ENCODE results near the gene HSD17B14.

HSD17B14 gene

DNA sequence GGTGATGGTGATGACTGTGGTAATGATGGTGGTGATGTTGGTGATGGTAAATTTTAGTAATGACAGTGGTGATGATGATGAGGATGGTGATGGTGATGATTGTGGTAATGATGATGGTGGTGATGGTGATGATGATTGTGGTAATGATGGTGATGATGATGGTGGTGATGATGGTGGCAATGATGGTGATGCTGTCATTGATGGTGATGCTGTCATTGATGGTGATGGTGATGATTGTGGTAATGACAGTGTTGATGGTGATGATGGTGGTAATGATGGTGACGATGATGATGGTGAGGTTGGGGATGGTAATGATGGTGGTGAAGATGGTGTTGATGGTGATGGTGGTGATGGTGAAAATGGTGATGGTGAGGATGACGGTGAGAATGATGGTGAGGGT, 13.8 kb downstream of the HSD17B14 start:
- no peak for DNase-seq

DNA sequence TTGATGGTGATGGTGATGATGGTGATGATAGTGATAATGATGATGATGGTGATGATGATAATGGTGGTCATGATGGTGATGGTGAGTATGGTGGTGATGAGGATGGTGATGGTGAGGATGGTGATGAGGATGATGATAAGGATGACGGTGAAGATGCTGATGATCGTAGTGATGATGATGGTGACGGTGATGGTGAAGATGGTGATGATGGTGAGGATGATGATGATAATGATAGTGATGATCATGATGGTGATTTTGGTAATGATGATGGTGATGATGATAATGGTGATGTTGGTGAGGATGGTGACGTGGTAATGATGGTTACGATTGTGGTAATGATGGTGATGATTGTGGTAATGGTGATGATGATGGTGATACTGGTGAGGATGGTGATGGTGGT, 14.7 kb downstream of the HSD17B14 start:
- DNase-seq, result no peak

GRCh38 chr19:48819366-48819816, 16.9 kb downstream of the HSD17B14 start:
- no peak for DNase-seq

GRCh38 chr19:48818234-48818820, 18.0 kb downstream of the HSD17B14 start:
- peak; percentile 82 for DNase-seq

- no peak for DNase-seq
Observed at GRCh38 chr19:48817585-48818124, 18.6 kb downstream of the HSD17B14 start.

DNA sequence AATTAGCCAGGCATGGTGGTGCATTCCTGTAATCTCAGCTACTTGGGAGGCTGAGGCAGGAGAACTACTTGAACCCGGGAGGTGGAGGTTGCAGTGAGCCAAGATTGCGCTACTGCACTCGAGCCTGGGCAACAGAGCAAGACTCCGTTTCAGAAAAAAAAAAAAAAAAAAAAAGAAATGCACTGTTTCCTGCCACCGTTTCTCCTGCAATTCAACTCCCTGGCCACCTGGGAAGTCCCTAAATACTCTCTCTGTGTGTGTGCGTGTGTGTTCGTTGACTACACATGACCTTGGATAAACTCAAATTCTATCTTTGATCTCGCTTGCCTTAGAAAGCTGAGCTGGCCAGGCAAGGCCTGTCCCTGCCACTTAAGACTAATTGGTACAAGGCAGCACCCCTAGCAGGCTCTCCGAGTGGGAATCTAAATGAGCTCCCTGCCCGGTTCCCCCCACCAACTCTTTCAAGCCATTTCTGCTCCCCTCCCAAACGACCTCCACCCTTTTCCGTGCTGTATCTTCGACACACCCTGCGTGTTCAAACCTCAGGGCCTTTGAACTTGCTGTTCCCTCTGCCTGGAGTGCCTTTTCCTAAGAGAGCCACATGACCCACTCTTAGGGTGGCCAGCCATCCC, 20.3 kb downstream of the HSD17B14 start:
- DNase-seq, result no peak

DNA sequence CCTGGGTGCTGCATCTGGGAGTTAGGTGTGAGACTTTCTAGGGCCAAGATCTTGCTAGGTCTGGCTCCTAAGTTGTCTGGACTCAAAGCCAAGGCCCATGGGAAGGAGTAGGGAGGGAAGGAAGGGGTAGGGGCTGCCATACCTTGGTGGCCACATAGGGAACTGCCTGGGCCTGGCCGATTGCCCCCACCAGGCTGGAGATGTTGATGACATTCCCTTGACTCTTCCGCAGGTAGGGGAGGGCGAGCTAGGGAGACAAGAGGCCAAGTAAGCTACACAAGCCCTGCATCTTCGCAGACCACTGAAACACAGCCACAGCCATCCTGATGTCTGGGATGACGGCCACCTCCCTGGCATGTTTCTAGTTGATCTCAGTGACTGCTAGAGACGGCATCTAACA, 21.4 kb downstream of the HSD17B14 start:
- no peak for DNase-seq

- no peak for DNase-seq
Observed at GRCh38 chr19:48813123-48813913, 23.0 kb downstream of the HSD17B14 start.

DNA sequence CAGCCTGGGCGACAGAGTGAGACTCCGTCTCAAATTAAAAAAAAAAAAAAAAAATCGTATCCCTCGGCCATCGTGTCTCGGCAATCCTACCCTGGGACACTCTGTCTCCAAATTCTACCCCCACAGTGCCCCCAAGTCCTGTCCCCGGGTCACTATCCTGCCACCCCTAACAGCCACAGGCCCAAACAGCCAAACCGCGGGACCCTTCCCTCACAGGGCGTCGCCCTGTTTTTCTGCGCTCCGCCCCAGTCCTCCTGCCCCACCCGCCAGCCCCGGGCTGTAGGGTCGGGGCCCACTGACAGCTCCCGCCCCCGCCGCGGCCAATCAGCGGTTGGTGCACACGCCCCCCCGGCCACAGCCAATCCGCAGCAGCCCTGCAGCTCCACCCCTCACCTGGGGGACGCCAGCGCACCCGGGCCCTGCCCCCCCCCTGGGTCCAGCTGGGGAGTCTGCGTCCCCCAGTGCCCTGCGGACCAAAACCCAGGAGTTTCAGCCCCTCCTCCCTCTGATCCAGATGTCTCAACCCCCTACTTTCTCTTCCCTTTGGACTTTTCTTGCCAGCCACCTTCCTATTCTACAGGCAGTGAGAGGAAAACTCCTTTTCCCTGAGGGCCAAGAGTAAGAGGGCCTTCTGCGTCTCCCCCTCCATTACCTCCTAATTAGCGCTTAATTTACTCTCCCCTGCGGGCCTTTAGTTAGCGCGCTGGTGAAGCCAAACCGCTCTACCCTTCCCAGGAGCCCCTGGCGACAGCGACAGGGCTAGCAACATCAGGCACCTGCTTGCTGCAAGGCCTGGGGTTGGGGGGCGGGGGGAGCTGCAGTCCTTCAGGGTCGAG, 24.0 kb downstream of the HSD17B14 start:
- DNase-seq, result peak; percentile 83

DNA sequence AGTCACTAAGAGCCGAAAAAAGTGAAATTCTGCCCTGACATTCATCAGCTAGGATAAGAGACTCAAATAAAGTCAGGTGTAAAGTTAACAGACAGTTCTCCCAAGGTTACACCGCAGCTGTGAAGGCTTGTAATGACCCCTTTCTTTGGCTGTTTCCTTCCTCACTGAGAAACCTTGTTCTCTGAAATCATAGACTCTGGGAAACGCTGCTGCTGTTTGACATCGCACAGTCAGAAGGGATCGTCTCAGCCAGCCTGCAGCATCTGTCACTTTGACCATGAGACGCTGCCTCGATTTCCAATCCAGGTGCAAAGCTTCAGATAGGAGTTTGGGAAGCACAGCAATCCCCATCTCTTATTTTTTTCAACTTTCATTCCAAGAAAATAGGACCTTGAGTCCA, 26.1 kb downstream of the HSD17B14 start:
- DNase-seq, result no peak

GRCh38 chr19:48807590-48808308, 28.5 kb downstream of the HSD17B14 start:
- DNase-seq, result no peak

GRCh38 chr19:48806818-48807589, 29.3 kb downstream of the HSD17B14 start:
- no peak for DNase-seq

DNA sequence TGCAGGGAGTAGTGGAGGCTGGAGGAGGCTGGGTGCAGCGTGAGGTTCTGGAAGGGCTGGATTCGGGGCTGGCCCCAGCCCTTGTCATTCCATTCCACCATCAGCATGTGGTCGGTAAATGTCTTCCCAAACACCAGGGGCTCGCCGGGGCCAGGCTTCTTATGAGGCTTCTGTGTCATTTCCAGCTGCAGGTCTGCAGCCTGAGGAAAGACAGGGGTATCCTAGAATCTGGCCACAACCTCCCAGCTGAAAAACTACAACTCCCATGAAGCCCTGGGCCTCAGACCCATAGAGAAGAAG, 29.8 kb downstream of the HSD17B14 start:
- DNase-seq, result no peak

DNA sequence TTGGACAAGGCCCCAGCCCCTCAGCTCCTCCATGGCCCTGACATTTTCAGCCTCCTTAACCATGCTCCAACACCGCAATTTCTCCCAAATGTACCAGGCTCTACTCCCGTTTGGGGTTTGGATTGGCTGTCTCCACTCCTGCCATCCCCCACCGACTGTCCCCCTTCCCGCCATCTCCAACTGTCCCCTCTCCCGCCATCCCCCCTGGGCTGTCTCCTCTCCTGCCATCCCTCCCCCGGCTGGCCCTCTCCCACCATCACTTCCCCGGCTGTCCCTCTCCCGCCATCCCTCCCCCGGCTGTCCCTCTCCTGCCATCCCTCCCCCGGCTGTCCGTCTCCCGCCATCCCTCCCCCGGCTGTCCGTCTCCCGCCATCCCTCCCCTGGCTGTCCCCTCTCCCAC, 30.8 kb downstream of the HSD17B14 start:
- DNase-seq, result no peak

DNA sequence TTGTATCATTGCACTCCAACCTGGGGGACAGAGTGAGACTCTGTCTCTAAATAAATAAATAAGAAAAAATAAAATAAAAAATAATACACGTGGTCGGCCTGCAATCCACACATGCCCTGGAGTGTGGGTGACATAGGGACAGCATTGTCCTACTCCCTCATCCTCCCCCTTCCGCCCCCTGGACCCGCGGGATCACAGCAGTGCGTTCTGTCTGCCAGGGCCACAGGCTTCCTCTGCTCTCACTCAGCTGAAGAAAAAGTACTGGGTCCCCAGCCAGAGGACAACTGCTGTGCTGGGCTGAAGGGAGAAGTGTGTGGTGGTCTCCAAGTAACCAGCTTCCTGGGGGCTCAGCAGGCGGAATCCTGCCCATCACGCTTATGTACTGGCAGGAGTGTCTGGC, 31.8 kb downstream of the HSD17B14 start:
- no peak for DNase-seq

GRCh38 chr19:48802623-48803022, 33.7 kb downstream of the HSD17B14 start:
- no peak for DNase-seq

- no peak for DNase-seq
Observed at GRCh38 chr19:48799358-48800300, 36.7 kb downstream of the HSD17B14 start.

DNA sequence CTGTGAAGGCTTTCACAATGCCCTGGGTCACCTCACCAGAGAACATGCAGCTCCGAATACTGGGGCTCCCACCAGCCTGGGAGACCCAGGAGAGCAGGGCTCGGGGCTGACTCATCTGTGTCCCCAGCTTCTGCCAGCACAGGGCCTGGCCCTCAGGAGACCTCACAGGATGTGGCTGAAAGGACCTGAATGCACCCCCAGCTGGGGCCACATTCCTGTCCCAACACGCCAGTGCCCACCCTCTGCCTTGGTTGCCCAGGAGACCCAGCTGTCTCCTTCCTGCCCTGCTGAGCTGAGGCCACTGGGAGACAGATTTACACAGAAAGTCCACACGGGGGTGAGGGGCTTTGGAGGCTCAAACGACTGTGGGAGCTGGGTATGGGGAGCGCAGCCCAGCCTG, 37.4 kb downstream of the HSD17B14 start:
- DNase-seq, result no peak

DNA sequence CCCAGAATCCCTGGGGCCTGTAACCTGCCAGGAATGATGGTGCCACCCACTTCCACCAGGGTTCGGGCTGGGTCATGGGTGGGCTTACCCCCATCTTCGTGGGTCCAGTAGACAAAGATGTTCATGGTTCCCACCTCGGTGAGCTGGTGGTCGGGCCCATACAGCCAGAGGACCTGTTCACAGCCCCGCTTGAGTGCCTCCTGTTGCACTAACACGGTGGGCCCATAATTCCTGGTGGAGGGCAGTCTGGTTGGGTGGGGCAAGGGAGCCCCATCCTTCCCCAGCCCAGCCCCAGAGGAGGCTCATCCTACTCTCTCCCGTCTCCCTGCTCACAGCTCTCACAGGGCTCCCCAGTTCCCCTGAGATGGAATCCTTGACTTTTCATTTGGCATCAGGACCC, 39.2 kb downstream of the HSD17B14 start:
- no peak for DNase-seq

DNA sequence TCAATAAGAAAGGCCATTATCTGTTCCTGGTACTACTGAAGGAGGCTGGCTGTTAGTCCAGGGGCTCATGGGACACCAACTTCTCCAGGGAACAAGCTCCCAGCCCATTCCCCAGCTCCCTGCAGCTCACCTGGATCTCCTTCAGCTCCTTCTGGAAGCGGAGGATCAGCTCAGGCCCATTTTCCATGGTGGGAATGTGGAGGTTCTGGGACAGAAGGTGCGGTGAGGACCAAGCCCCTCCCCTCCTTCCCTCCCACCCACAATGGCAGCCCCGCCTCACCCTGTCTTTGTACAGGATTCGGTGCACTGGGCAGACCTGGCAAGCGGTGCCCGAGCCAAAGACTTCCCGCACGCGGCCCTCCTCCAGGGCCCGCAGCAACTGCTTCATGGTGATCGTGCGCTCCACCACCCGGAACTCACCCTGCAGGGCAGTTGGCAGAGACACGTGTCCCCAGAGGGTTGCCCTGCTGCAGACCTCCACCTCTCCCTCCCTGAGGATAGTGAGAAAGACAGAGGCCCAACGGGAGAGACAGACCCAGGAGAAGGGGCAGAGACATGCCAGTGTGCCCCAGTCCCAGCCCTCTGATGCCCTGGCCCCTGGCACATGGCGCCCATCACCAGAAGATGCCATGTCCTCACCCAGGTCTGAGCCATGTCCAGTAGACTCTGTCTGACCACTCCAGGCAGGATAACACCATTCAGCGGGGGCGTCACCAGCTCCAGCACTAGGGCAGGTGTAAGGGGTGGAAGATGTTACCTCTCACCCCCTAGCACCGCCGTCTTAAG, 39.8 kb downstream of the HSD17B14 start:
- DNase-seq, result no peak

Data from NCI-H748 treated with DMSO at 0.1 percent for 48 hours (cell line).